Measurements from ENCODE around the gene PTP4A2. TPM values are rescaled to one million over a fixed set of nuclear protein-coding genes. Genes with fewer than 3 reads are reported as not detected.

The PTP4A2 gene
- polyA plus RNA-seq, 1 of the 3 experiments (the other 2 are of a cell fraction): 41.7 TPM

DNA sequence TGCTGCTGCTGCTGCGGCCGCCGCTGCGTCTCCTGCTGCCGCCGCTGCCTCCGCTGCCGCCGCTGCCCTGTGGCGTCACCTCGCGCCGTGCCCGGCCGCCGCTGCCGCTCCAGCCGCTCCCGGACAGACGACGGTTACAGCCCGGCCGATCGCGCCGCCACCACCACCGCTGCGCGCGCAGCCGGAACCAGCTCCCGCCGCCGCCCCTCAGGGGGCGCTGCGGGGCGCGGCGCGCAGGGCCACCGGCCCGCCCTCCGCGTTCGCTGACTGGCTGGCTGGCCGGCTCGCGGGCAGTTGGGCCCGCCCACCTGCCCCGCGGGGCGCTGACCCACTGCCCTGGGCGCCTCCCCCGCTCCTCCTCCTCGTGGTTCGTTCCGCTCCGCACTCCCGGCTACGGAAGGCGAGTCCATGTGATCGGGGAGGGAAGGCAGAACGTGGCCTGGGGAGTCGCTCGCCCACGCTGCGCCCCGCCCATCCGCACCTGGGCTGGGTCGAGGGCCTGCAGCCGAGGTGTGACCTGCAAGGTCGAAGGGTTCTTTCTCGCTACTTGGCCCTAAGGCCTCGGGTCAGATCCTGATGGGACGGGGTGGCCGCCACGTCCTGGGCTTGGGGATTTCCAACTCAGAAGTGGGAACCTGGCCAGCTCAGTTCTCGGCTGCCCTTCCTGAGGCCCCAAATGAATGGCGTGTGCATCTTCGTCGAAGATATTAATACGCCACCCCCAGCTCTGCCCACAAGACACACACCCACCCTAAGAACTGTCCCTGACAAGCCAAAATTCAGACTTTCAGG lies at the start of gene PTP4A2 (continued):
- no peak for TF ChIP-seq EP300 (IDR thresholded peaks at IDR 0.05; ENCODE audit: borderline replicate concordance in 1 of 2, low read depth in 1 of 2, low read length in 1 of 2)
- no peak for TF ChIP-seq FOXJ3 (CRISPR knock-in tag; IDR thresholded peaks at IDR 0.05)
- TF ChIP-seq NFIC (IDR thresholded peaks at IDR 0.05; ENCODE audit: borderline replicate concordance): peak; percentile 40; the same call in 1 of the 2 replicates
- peak; percentile 80; the same call in 1 of the 2 replicates for TF ChIP-seq MXI1 (IDR thresholded peaks at IDR 0.05; ENCODE audit: low read depth, low read length)
- TF ChIP-seq TCF12 (IDR thresholded peaks at IDR 0.05): no peak; the same call in 1 of the 2 replicates
- peak; percentile 46 for TF ChIP-seq CHD2 (IDR thresholded peaks at IDR 0.05; ENCODE audit: low read length, partially characterized antibody)
- TF ChIP-seq, protein P1, sequence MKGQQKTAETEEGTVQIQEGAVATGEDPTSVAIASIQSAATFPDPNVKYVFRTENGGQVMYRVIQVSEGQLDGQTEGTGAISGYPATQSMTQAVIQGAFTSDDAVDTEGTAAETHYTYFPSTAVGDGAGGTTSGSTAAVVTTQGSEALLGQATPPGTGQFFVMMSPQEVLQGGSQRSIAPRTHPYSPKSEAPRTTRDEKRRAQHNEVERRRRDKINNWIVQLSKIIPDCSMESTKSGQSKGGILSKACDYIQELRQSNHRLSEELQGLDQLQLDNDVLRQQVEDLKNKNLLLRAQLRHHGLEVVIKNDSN (IDR thresholded peaks at IDR 0.05; ENCODE audit: borderline replicate concordance, low read depth): peak; percentile 69
- TF ChIP-seq ELF1 (IDR thresholded peaks at IDR 0.05): no peak
- TF ChIP-seq, protein P2, sequence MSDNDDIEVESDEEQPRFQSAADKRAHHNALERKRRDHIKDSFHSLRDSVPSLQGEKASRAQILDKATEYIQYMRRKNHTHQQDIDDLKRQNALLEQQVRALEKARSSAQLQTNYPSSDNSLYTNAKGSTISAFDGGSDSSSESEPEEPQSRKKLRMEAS (IDR thresholded peaks at IDR 0.05; ENCODE audit: low read depth): peak; percentile 99
- peak; percentile 67; the same call in 1 of the 2 replicates for TF ChIP-seq POLR2AphosphoS5 (IDR thresholded peaks at IDR 0.05; ENCODE audit: low read depth, low read length)
- TF ChIP-seq YY1 (IDR thresholded peaks at IDR 0.05; ENCODE audit: low read depth): no peak
- TF ChIP-seq SMC3 (IDR thresholded peaks at IDR 0.05; ENCODE audit: low read depth, low read length): no peak

DNA sequence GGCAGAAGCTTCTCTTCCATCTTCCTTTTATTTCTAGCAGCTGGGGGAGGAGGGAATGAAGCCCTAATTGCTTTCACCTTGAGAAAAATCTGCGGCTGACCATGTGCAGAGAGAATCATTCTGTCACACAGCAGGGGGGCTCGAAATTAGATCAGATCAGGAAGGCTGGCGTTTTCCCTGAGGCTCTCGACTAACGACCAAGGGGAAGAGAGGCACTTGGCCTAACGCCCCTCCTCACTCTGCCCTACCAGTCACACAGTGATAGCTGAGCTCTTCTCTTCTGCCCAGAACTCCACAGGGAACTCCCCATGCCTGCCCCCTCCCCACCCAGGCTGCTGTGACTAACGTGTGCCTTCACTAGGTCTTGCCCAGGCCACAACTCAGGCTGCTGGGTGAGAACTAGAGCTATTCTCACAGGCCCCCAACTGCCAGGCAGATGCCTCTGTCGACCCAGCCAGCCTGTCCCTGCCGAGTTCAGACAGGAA lies 49.0 kb upstream of the PTP4A2 start:
- Histone ChIP-seq H3K79me2 (ENCODE audit: insufficient read depth) (no peaks in the 10 kb centered on the region), H3K9me2 (no peaks in the 10 kb centered on the region), H3K27ac (ENCODE audit: low read depth in 2 of 2, low read length in 1 of 2) (no peak overlapping the region), H3K4me2 (no peak overlapping the region), H3K9me3 (no peaks in the 10 kb centered on the region), H3F3A (replicated peaks; ENCODE audit: insufficient read depth) (peaks cover 6% of the 10 kb centered on the region), H4K20me1 (ENCODE audit: insufficient read depth) (no peaks in the 10 kb centered on the region), H3K4me1 (ENCODE audit: control insufficient read depth in 1 of 2, insufficient read depth in 2 of 2, low read depth in 1 of 2, low read length in 1 of 2) (peaks cover 8 to 15% of the 10 kb centered on the region in 2 experiments; a peak in 1 of 4 replicates), H3K27me3 (ENCODE audit: insufficient read depth) (no peaks in the 10 kb centered on the region), H2AFZ (ENCODE audit: low read depth) (no peak overlapping the region), H3K4me3 (ENCODE audit: low read depth in 2 of 2, low read length in 1 of 2) (no peak overlapping the region), H3K36me3 (replicated peaks in 1 of 2; ENCODE audit: control insufficient read depth in 1 of 2, insufficient read depth in 2 of 2, low read length in 1 of 2) (no peaks in the 10 kb centered on the region), H3K9ac (no peak overlapping the region)
- POLR2A ChIA-PET: no interaction called here
- WGBS (ENCODE audit: low lambda C conversion rate): 64% methylated on average over 6 of the region's 9 CpGs
- TF ChIP-seq CHD2 (IDR thresholded peaks at IDR 0.05; ENCODE audit: low read length, partially characterized antibody) (no peak), NRF1 (IDR thresholded peaks at IDR 0.05; ENCODE audit: low read depth, low read length) (no peak), RFX5 (IDR thresholded peaks at IDR 0.05; ENCODE audit: low read length) (no peak), TAF1 (IDR thresholded peaks at IDR 0.05; ENCODE audit: borderline replicate concordance, low read depth, low read length) (no peak), JUND (IDR thresholded peaks at IDR 0.05) (no peak)
- TF ChIP-seq, protein P1 (IDR thresholded peaks at IDR 0.05; ENCODE audit: borderline replicate concordance, low read depth): no peak
- TF ChIP-seq, protein P2 (IDR thresholded peaks at IDR 0.05; ENCODE audit: low read depth): no peak
- TF ChIP-seq, protein P3, sequence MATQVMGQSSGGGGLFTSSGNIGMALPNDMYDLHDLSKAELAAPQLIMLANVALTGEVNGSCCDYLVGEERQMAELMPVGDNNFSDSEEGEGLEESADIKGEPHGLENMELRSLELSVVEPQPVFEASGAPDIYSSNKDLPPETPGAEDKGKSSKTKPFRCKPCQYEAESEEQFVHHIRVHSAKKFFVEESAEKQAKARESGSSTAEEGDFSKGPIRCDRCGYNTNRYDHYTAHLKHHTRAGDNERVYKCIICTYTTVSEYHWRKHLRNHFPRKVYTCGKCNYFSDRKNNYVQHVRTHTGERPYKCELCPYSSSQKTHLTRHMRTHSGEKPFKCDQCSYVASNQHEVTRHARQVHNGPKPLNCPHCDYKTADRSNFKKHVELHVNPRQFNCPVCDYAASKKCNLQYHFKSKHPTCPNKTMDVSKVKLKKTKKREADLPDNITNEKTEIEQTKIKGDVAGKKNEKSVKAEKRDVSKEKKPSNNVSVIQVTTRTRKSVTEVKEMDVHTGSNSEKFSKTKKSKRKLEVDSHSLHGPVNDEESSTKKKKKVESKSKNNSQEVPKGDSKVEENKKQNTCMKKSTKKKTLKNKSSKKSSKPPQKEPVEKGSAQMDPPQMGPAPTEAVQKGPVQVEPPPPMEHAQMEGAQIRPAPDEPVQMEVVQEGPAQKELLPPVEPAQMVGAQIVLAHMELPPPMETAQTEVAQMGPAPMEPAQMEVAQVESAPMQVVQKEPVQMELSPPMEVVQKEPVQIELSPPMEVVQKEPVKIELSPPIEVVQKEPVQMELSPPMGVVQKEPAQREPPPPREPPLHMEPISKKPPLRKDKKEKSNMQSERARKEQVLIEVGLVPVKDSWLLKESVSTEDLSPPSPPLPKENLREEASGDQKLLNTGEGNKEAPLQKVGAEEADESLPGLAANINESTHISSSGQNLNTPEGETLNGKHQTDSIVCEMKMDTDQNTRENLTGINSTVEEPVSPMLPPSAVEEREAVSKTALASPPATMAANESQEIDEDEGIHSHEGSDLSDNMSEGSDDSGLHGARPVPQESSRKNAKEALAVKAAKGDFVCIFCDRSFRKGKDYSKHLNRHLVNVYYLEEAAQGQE (IDR thresholded peaks at IDR 0.05; ENCODE audit: low read depth, low read length): no peak
- CTCF ChIA-PET: interaction anchor here (0.7 to 2.3 kb wide), 6 partner anchors 10 to 360 kb away, joined by 3 to 18 read pairs (median 3); no protein-coding TSS in a partner anchor
- peak; percentile 42 for DNase-seq

All from SK-N-SH (cell line).